HG03354 (cell line): Measurements from ENCODE around the gene CD68.
"Not testable (repeated sequence)": the region's sequence is repeated elsewhere in the genome, so short reads cannot be mapped to it uniquely, and the experiment has no call there.

Source experiments
- ATAC-seq: cut with Tn5 transposase; IDR thresholded peaks from one replicate; pipeline ENCODE4 v1.9.1; 2021; ENCODE audit warnings: mild to moderate bottlenecking; ENCODE audit not compliant: unreplicated experiment, poor library complexity, severe bottlenecking

The CD68 gene

DNA sequence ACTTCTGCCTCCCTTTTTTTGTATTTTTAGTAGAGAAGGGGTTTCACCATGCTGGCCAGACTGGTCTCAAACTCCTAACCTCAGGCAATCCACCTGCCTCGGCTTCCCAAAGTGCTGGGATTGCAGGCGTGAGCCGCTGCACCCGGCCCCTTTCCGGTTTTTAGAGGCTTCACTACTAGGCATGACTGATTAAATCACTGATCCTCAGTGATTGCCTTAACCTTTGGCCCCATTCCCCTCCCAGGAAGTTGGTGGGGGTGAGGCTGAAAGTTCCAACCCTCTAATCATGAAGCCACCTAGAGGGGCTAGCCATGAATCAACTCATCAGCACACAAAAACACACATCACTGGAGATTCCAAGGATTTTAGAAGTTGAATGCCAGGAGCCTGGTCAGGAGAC is 18.1 kb downstream of the CD68 start:
- not testable (repeated sequence) for ATAC-seq

DNA sequence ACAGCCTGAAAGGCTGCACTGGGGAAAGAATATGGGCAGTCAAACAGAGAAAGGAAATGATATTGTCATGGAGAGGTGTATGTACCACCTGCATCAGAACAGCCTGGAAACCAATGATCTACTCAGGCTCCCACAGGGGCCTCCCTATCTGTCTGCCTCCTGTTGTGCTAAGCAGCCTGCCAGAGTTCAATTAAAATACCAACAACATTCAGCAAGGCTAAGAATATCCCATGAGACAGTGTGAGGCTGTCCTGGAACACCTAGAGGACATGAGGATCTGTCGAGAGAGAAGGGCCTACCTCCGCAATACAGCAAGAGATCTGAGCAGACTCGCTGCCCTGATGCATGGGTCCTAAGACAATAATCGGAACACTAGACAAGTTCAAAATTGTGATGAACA is 26.8 kb downstream of the CD68 start:
- ATAC-seq, result no peak

DNA sequence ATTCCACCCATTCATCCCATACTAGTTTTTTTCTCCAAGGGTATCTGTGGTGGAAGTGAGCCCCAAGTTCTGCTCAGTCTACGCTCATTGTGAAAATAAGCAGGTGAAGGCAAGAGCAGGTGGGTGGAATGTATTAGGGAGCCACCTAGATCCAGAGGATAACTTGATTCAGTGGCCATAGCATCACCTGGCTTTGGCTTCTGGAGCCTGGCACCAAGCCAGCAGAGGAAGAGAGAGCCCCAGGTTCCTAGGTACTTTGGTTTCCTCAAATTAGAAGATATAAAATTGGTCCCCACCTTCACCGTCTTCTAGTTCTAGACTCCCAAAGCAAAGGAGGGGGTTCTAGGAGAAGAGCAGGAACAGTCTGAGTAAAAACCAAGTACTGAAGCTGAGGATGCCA is 31.2 kb downstream of the CD68 start:
- ATAC-seq, result no peak

DNA sequence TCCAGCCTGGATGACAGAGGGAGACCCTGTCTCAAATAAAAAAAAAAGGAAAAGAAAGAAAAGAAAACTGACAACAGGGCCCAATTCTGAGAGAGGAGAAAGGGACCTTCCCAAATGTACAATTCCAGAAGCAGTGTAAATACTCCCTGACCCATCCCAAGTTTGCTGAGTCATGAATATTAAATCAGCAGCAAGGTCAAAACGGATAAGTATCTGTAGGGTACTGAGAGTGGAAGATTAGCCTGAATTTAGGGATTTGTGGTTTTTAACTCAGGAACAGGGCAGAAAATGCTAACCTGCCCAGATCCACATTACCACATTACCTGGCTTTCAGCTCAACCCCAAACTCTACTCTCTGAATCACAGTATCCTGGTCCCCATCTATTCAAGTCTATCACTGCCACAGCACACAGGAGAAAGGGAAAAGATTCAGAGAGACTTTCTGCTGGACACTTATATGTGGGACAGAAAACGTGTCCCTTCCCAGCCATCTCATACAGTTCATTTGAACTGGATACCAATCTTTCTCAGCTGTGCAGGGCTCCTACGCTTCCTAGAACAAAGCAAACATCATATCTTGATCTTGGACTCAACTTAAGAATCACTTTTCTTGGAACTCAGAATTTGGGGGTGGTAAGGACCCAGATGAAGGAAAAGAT is 32.3 kb downstream of the CD68 start:
- ATAC-seq, result no peak

DNA sequence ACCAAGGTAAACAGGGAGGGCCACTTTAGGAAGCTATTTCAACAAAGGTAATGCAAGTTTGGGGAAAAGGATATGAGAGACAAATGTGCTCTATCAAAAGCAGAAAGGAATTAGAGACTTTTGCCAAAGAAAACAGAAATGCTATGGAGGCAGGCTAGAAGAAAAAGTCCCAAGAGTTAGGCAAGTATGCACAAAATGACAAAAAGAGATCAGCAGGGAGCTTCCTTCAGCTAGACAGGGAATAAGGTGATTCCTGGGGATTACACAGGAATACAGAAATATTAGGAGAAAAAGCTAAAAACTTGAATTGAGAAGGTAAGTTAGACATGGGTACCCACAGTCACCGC is 32.8 kb downstream of the CD68 start:
- no peak for ATAC-seq

DNA sequence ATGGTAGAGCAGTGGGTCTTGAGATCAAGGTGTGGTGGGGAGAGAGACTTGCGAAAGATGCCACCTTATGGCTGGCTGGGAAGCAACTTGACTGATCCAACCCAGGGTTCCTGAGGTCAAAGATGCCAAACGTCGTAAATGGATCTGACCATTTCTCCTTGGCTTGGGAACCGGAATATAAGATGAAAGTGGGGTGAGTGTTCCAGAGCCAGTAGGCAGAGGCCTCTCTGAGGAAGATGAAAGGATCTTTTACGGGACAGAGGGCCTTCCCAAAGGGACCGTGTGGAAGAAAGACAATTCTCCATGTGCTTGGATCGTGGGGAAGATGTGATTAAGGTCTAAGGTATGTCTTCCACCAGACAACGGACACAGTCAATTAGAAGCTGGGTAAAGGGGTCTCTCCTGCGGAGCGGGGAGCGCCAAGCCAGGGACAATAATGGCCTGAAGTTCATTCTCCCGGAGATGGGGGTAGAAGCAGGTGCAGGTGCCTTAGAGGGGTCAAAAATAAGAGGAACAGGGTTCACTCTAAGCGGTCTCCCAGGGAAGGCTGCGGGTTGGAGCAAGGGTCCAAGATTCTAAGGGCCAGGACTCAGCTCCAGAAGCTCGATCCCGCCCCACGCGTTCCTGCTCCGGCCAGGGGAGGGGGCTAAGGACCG is 34.5 kb downstream of the CD68 start:
- no peak for ATAC-seq

DNA sequence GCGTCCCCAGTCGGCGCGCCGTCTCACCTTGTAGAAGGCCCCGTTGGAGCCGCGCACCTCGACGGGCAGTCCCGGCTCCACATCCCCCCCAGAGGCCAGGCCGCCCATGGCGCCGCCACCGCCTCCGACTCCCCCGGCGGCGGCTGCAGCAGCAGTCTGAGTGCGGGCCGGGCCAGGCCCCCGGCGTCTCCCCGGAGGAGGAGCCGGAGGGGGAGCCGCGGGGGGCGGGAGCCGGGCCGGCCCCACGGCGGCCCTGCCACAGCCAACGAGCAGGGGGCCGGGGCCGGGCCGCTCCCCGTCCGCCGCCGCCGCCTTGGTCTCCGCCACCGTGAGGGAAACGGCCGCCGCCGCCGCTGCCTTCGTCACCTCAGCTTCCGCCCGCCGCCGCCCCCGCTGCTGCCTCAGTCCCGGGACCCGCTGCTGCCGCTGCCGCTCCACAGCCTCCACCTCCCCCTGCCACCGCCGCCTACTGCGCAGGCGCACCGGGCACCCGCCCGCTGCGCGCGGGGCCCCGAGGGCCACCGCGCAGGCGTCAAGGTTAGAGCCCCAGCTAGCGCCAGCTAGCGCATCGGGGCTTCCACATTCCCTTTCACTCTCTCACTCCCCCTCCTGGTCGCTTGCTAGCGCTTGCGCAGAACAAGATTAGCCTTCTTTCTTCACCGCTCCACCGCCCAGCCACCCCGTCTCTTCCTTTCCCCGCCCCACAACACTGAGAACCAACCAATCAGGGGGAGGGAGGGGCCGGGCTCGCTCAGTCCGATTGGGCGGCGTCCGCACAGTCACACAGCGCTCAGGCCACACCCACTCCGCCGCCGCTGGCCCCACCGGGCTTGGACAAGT is 35.2 kb downstream of the CD68 start, which contains the start of gene FXR2:
Gene FXR2, minus strand, starts transcription at position 473 of the 840 bp plus-strand sequence. Its CDS starts 365 bp downstream, at position 108.
- peak; percentile 89 for ATAC-seq

DNA sequence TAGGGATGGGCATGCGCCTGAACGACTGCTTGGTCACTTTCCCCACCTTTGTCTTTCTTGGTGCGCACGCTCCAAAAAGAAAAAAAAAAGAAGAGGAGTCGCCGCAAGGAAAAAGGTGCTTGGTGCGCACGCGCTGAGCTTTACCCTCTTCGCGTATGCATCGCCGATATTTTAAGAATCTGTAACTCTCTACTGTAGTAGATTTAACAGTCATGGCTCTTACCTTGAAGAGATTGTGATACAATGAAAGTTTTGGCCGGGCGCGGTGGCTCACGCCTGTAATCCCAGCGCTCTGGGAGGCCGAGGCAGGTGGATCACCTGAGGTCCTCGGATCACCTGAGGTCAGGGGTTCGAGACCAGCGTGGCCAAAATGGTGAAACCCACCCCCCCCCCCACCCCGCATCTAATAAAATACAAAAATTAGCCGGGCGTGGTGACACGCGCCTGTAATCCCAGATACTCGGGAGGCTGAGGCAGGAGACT is 35.9 kb downstream of the CD68 start:
- ATAC-seq, result no peak

DNA sequence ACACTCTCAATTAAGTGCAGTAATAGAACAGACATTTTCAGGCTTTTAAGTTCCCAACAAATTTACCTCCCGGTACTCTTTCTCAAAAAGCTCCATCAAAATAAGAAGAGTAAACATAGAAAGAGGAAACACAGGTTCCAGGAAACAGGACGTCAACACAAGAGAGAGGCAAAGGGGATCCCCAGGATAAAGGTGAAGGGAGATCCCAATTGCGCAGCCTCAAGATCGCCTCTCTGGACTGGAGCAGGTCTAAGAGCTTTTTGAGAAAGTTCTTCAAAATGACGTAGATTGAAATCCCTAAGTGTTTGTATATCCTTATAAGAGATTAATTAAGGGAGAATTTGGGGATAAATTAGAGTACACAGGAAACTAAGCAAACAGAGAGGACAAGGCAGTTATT is 39.2 kb downstream of the CD68 start:
- no peak for ATAC-seq

DNA sequence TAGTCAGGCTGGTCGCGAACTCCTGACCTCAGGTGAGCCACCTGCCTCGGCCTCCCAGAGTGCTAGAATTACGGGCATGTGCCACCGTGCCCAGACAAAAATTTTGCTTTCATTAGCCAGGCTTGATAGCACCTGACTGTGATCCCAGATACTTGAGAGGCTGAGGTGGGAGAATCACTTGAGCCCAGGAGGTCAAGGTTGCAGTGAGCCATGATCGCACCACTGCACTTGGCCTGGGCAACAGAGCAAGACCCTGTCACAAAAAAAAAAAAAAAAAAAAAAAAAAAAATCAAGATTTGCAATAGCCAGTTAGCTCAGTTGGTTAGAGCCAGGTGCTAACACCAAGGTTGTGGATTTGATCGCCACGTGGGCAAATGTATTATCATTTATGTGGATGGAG is 41.4 kb downstream of the CD68 start:
- ATAC-seq, result no peak

DNA sequence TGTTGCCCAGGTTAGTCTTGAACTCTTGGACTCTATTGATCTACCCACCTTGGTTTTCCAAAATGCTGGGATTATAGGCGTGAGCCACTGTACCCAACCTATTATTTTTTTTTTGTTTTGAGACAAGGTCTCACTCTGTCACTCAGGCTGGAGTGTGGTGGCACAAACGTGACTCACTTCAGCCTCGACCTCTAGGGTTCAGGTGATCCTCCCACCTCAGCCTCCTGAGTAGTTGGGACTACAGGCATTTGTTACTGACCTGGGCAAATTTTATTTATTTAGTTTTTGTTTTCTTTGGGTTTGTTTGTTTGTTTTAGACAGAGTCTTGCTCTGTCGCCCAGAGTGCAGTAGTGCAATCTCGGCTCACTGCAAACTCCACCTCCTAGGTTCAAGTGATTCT is 44.2 kb downstream of the CD68 start:
- no peak for ATAC-seq

DNA sequence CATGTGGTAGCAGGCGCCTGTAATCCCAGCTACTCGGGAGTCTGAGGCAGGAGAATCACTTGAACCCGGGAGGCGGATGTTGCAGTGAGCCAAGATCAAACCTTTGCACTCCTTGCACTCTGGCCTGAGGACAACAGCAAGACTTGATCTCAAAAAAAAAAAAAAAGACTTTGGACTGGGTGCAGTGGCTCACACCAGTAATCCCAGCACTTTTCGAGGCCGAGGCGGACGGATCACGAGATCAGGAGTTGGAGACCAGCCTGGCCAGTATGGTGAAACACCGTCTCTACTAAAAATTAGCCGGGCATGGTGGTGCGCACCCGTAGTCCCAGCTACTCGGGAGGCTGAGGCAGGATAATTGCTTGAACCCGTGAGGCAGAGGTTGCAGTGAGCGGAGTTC is 46.3 kb downstream of the CD68 start:
- not testable (repeated sequence) for ATAC-seq

DNA sequence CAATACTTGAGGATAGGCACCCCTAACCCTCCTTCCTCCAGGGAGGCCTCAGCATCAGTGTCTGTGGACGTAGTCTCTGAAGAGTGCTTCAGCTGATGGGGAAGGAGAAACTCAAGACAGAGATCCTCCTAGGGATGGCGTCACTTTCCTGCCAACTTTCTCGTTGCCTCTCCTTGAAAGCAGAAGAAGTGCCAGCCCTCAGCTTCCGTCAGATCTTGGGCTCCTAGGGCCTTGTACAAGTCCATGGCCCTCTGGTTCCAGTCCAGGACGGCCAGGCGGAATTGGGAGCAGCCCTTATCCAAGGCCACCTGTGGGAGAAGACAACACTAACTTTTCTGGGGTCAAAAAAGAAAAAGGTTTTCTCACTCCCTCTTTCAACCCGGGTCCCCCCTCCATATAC is 46.9 kb downstream of the CD68 start:
- no peak for ATAC-seq

DNA sequence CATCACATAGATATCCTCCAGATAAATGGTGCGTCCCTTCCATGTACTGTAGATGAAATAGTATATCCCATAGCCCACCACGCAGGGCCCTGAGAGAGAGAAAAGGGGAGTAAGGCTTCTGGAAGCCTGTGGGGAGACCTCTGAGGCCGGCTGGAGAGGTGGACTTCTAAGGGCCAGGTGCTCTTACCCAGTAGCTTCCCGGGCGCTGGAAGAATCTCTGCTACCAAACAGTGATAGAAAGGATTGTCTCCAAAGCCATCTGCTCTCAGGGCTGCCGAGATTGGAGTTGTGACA is 47.5 kb downstream of the CD68 start:
- ATAC-seq, result no peak

DNA sequence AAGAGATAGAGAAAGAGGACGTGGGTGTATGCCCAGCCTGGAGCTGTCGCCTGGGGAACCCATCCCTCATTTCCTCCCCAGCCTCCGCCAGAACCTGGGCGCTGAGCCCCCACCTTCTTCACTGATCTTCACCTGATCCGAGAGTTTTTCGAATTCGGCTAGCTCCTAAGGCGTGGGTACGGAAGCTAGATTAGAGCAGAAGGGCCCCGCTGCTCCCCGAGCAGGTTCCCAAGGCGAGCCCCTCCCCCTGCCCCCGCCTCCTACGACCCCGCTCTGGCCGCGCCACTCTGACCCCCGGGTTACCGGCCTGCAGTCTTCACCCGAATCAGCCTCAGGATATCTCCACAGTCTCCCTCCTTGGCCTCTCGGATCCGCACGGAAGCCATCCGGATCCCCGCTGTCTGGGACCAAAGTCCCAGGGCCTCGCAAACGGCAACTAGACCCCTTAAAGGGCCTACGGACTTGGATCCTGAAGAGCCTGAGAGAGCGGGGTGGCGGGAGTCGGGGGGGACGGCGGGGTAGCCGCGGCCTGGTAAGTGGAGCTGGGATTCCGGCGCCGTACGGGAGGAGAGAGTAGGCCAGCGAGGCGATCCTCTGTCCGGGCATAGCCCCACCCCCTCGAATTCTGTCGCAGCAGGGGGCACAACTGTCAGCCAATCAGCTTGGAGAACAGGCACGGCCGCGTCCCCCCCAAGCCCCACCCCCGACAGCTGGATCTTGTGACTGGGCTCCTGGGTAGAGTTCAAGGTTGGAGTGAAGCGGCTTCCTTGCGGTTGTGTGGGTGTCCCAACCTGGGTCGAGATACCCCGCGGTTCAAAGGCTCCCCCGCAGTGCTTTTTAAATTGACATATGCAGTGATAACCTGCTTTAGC is 48.0 kb downstream of the CD68 start, which contains the start of gene SAT2:
Gene SAT2, minus strand, starts transcription at position 572 of the 872 bp plus-strand sequence. Its CDS starts 186 bp downstream, at position 386.
- ATAC-seq, result peak; percentile 93

DNA sequence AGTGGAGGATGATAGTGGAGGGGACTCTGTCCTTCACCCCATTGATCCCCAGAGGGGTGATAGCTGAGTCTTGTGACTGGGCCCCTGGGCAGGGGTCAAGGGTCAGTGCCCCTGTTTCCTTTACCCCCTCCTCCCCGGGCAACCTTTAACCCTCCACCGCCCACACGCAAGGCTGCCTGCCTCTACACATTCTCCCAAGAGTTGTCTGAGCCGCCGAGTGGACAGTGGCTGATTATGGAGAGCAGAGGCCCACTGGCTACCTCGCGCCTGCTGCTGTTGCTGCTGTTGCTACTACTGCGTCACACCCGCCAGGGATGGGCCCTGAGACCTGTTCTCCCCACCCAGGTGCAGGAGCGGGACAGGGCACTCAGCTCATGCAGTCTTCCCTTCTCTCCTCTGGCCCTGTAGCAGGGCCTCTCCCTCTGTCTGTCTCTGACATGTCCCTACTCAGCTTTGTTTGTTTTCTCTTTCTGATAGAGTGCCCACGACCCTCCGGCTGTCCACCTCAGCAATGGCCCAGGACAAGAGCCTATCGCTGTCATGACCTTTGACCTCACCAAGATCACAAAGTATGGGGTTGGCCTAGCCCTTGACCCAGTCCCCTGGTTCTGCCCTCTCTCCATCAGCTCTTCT is 50.6 kb downstream of the CD68 start, which contains the start of gene SHBG:
Gene SHBG, plus strand, starts transcription at position 197 of the 633 bp plus-strand sequence. Its CDS starts 38 bp downstream, at position 235.
- no peak for ATAC-seq
